PC-3 (cell line): ENCODE measurements around the gene RAP1GAP. TPM values are rescaled to one million over a fixed set of nuclear protein-coding genes. Genes with fewer than 3 reads are reported as not detected.
A peak's percentile ranks its signal among the peaks of the same experiment; 100 is the strongest.

Source experiments
- ATAC-seq: fragments of 200-7000 bp; cut with Tn5 transposase; 2 replicates; pipeline ENCODE4 v1.9.1; 2020; ENCODE audit warnings: mild to moderate bottlenecking, moderate library complexity
- BruUV-seq: library from RNA; stranded (reverse); fragments of 400-500 nt; replicated peaks from 2 replicates; lab custom pipeline; 2021; lab: Mats Ljungman, UMichigan
- CTCF ChIA-PET: fragments of 300-600 bp; sonication (Branson Sonifier 250); formaldehyde crosslinking; loops from one replicate; lab custom pipeline; 2022; ENCODE audit warnings: antibody characterized with exemption; lab: Charles Lee
- POLR2A ChIA-PET: fragments of 300-600 bp; sonication (Branson Sonifier 250); formaldehyde crosslinking; loops from one replicate; lab custom pipeline; 2022; ENCODE audit warnings: antibody characterized with exemption; ENCODE audit not compliant: unreplicated experiment; lab: Charles Lee
- DNase-seq: peaks from one replicate; pipeline ENCODE4 v3.0.0-alpha.2; 2015
- H2AFZ ChIP-seq: fragments of 300-600 bp; sonication (generic); 2 replicates; pipeline ENCODE4 v1.6.0; 2016; ENCODE audit warnings: antibody characterized with exemption, low read length
- H3F3A ChIP-seq: fragments of 300-600 bp; sonication (generic); one replicate; pipeline ENCODE4 v1.6.0; 2017; ENCODE audit warnings: antibody characterized with exemption, low read length, control low read depth, mild to moderate bottlenecking; ENCODE audit not compliant: unreplicated experiment
- H3K27ac ChIP-seq: fragments of 300-600 bp; sonication (generic); 2 replicates; pipeline ENCODE4 v1.5.1; 2016; ENCODE audit warnings: mild to moderate bottlenecking, low read length
- H3K27me3 ChIP-seq: fragments of 300-600 bp; sonication (generic); 2 replicates; pipeline ENCODE4 v1.6.1; 2016; ENCODE audit warnings: low read length, mixed read lengths
- H3K36me3 ChIP-seq: fragments of 300-600 bp; sonication (generic); 2 replicates; pipeline ENCODE4 v1.6.1; 2016; ENCODE audit warnings: low read depth, mixed run types, low read length, mixed read lengths
- H3K4me1 ChIP-seq: fragments of 300-600 bp; sonication (generic); 2 replicates; pipeline ENCODE4 v1.5.1; 2016; ENCODE audit warnings: low read length; ENCODE audit not compliant: insufficient read depth
- H3K4me2 ChIP-seq: fragments of 300-600 bp; sonication (generic); 2 replicates; pipeline ENCODE4 v1.6.0; 2016; ENCODE audit warnings: low read length
- H3K4me3 ChIP-seq: fragments of 300-600 bp; sonication (generic); 2 replicates; pipeline ENCODE4 v1.5.1; 2016; ENCODE audit warnings: mild to moderate bottlenecking, low read length, mixed read lengths
- H3K79me2 ChIP-seq: fragments of 300-600 bp; sonication (generic); 2 replicates; pipeline ENCODE4 v1.6.1; 2017; ENCODE audit warnings: low read length, mixed read lengths
- H3K9ac ChIP-seq: fragments of 300-600 bp; sonication (generic); 2 replicates; pipeline ENCODE4 v1.6.0; 2016; ENCODE audit warnings: mild to moderate bottlenecking, low read length
- H3K9me2 ChIP-seq: fragments of 300-600 bp; sonication (generic); replicated peaks from 2 replicates; pipeline ENCODE4 v1.6.1; 2016; ENCODE audit warnings: mixed run types, low read length, mixed read lengths
- H3K9me3 ChIP-seq: fragments of 300-600 bp; sonication (generic); 2 replicates; pipeline ENCODE4 v1.6.1; 2016; ENCODE audit warnings: low read length, mixed read lengths
- H4K20me1 ChIP-seq: fragments of 300-600 bp; sonication (generic); 2 replicates; pipeline ENCODE4 v1.6.1; 2016; ENCODE audit warnings: low read length, mixed read lengths
- EZH2 ChIP-seq: fragments of 300-600 bp; sonication (generic); IDR thresholded peaks from one replicate; pipeline ENCODE4 v1.6.1; 2017; ENCODE audit warnings: antibody characterized with exemption, mild to moderate bottlenecking, low read length; ENCODE audit not compliant: unreplicated experiment
- EZH2phosphoT487 ChIP-seq: fragments of 300-600 bp; sonication (generic); IDR thresholded peaks from 2 replicates; pipeline ENCODE4 v1.6.1; 2018; ENCODE audit warnings: mild to moderate bottlenecking, antibody characterized with exemption, low read length, borderline replicate concordance
- intact Hi-C: fragments of 100-400 bp; cut with micrococcal nuclease; formaldehyde crosslinking; loops from 2 replicates; pipeline ENCODE4 v1.9.0; 2023
- total RNA-seq: library from RNA; depleted of rRNA; stranded (reverse); fragments of >200 nt; gene quantifications from 2 replicates; pipeline ENCODE4 v1.2.3, GENCODE V29; 2014
- TF ChIP-seq, protein P1 (sequence below): fragments of 300-600 bp; sonication (generic); conservative IDR thresholded peaks from 2 replicates; pipeline ENCODE4 v1.5.1; 2017; ENCODE audit warnings: antibody characterized with exemption, low read depth, mild to moderate bottlenecking, low read length

The RAP1GAP gene
- total RNA-seq, 1 experiment from 2014 or later: 12.1 TPM

GRCh38 chr1:21568809-21569385, 100.3 kb downstream of the RAP1GAP start:
- ATAC-seq (no peak), DNase-seq (no peak)
- Histone ChIP-seq H3K4me3 (no peak overlapping the region), H3K4me2 (no peak overlapping the region), H3K4me1 (peaks cover 8% of the 10 kb centered on the region; the same call in 1 of the 2 replicates), H3K9me3 (no peaks in the 10 kb centered on the region), H3K9ac (no peak overlapping the region), H2AFZ (no peak overlapping the region), H3K79me2 (no peaks in the 10 kb centered on the region), H3K9me2 (no peaks in the 10 kb centered on the region), H4K20me1 (no peaks in the 10 kb centered on the region), H3K36me3 (no peaks in the 10 kb centered on the region), H3K27ac (no peak overlapping the region), H3F3A (no peaks in the 10 kb centered on the region), H3K27me3 (no peaks in the 10 kb centered on the region)
- intact Hi-C loops: no loop called here
- TF ChIP-seq EZH2phosphoT487 (no peak), EZH2 (no peak)
- TF ChIP-seq, protein P1, sequence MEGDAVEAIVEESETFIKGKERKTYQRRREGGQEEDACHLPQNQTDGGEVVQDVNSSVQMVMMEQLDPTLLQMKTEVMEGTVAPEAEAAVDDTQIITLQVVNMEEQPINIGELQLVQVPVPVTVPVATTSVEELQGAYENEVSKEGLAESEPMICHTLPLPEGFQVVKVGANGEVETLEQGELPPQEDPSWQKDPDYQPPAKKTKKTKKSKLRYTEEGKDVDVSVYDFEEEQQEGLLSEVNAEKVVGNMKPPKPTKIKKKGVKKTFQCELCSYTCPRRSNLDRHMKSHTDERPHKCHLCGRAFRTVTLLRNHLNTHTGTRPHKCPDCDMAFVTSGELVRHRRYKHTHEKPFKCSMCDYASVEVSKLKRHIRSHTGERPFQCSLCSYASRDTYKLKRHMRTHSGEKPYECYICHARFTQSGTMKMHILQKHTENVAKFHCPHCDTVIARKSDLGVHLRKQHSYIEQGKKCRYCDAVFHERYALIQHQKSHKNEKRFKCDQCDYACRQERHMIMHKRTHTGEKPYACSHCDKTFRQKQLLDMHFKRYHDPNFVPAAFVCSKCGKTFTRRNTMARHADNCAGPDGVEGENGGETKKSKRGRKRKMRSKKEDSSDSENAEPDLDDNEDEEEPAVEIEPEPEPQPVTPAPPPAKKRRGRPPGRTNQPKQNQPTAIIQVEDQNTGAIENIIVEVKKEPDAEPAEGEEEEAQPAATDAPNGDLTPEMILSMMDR: no peak
- ChIA-PET CTCF (no interaction called here), POLR2A (no interaction called here)
- no TSS peak for BruUV-seq

DNA sequence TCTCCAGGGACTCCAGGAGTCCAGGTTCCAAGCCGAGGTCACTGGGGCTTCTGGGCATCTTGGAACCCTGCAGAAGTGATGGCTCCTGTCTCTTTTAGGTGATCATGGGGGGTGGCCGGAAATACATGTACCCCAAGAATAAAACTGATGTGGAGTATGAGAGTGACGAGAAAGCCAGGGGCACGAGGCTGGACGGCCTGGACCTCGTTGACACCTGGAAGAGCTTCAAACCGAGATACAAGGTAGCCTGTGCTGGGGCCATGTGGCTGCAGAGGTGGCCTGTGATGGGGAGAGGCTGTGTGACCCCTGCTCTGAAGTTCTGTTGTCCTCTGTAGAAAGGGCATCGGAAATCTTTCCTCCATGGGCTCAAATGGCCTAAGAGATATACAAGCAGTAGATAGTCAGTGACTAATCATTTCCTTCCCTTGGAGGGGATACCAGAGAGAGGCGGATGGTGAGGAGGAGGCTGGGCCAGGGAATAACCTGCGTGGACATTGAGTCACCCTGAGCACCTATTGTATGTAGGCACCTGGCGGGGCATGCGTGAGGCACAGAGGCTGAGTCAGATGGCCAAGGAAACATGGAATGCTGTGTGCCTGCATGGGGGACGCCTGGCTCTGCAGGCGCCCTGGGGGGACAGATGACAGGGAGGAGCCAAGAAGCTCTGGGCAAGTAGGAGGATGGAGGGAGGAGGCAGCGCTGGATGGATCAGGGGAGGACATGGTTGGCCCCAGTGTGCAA, 101.0 kb downstream of the RAP1GAP start:
- TF ChIP-seq EZH2phosphoT487: no peak
- TF ChIP-seq, protein P1: no peak
- no peak for TF ChIP-seq EZH2
- Histone ChIP-seq H4K20me1 (no peaks in the 10 kb centered on the region), H3K4me1 (peaks cover 8% of the 10 kb centered on the region; the same call in 1 of the 2 replicates), H3K4me2 (no peak overlapping the region), H3K9me3 (no peaks in the 10 kb centered on the region), H3K9me2 (no peaks in the 10 kb centered on the region), H3K36me3 (no peaks in the 10 kb centered on the region), H3K27ac (peak overlapping the region; percentile 58), H3K4me3 (no peak overlapping the region), H2AFZ (no peak overlapping the region), H3K79me2 (no peaks in the 10 kb centered on the region), H3K27me3 (no peaks in the 10 kb centered on the region), H3K9ac (no peak overlapping the region), H3F3A (no peaks in the 10 kb centered on the region)
- peak; percentile 67 for ATAC-seq
- DNase-seq: peak; percentile 72
- intact Hi-C loops: no loop called here
- ChIA-PET CTCF (no interaction called here), POLR2A (no interaction called here)
- no TSS peak for BruUV-seq
